Measurements from ENCODE around the gene CMTM3. TPM values are rescaled to one million over a fixed set of nuclear protein-coding genes. Genes with fewer than 3 reads are reported as not detected.

Gene CMTM3
- total and polyA plus RNA-seq, 2 experiments from 2014 or later = 16.4 to 16.6 TPM

GRCh38 chr16:66596986-66597848, 7.3 kb upstream of the CMTM3 start:
- H3K9me2 ChIP-seq (ENCODE audit: insufficient read depth) = no peaks in the 10 kb centered on the region
- H4K20me1 ChIP-seq (replicated peaks; ENCODE audit: insufficient read depth) = no peaks in the 10 kb centered on the region
- DNase-seq (ENCODE audit: low spot score) = no peak
- Mint-ChIP-seq H3K4me1 (no peaks in the 10 kb centered on the region), H3K27me3 (ENCODE audit: insufficient read depth, low read depth, poor library complexity) (peaks cover 9% of the 10 kb centered on the region), H3K9me3 (peaks cover 10% of the 10 kb centered on the region), H3K36me3 (ENCODE audit: low read depth) (peaks cover 6% of the 10 kb centered on the region; the same call in 2 of the 3 replicates), H3K4me3 (no peak overlapping the region), H3K27ac (no peak overlapping the region)
- no peaks in the 10 kb centered on the region for H3K4me1 ChIP-seq (ENCODE audit: insufficient read depth)
- no peak overlapping the region for H3K27ac ChIP-seq (ENCODE audit: low read depth)
- TF ChIP-seq NANOG (IDR thresholded peaks at IDR 0.05; ENCODE audit: borderline replicate concordance) (no peak), ZNF462 (CRISPR knock-in tag; IDR thresholded peaks at IDR 0.05) (no peak), REST (IDR thresholded peaks at IDR 0.05; ENCODE audit: unreplicated experiment) (no peak), STAT1 (IDR thresholded peaks at IDR 0.05; ENCODE audit: unreplicated experiment) (no peak), EZH2 (IDR thresholded peaks at IDR 0.05; ENCODE audit: low read depth, unreplicated experiment) (no peak), CREB1 (CRISPR knock-in tag; IDR thresholded peaks at IDR 0.05; ENCODE audit: low read depth) (no peak), POLR2AphosphoS5 (IDR thresholded peaks at IDR 0.05; ENCODE audit: low read depth) (no peak), CTCF (conservative IDR thresholded peaks at IDR 0.05; ENCODE audit: low read depth in 2 of 2) (no peak)
- H3K36me3 ChIP-seq (ENCODE audit: insufficient read depth) = no peaks in the 10 kb centered on the region
- H3F3A ChIP-seq (replicated peaks; ENCODE audit: low read depth) = no peaks in the 10 kb centered on the region
- H2AFZ ChIP-seq = no peak overlapping the region
- H3K79me2 ChIP-seq (replicated peaks; ENCODE audit: insufficient read depth) = no peaks in the 10 kb centered on the region
- no peaks in the 10 kb centered on the region for H3K27me3 ChIP-seq (ENCODE audit: insufficient read depth)
- ATAC-seq = no peak
- no peak overlapping the region for H3K4me2 ChIP-seq
- no peak overlapping the region for H3K4me3 ChIP-seq

Data from GM23338 (cell line).